ENCODE results near the gene LRMDA. TPM values are rescaled to one million over a fixed set of nuclear protein-coding genes. Genes with fewer than 3 reads are reported as not detected.

Gene LRMDA
- total RNA-seq, 2 experiments from 2014 or later: not detected

GRCh38 chr10:75693489-75693888 is 262.1 kb downstream of the LRMDA start:
- Histone ChIP-seq H3K36me3 (ENCODE audit: insufficient read depth, low read length) (no peaks in the 10 kb centered on the region), H3K4me1 (ENCODE audit: insufficient read depth, low read length) (no peaks in the 10 kb centered on the region), H3K27ac (ENCODE audit: low read depth in 1 of 2, low read length in 2 of 2) (no peak overlapping the region), H3K4me3 (ENCODE audit: low read length) (no peak overlapping the region), H3K27me3 (ENCODE audit: control insufficient read depth in 1 of 2, insufficient read depth in 2 of 2, low read length in 2 of 2) (no peaks in the 10 kb centered on the region), H3K9me3 (ENCODE audit: control insufficient read depth in 1 of 2, insufficient read depth in 1 of 2, low read length in 2 of 2) (no peaks in the 10 kb centered on the region)
- Mint-ChIP-seq H3K9me3 (no peaks in the 10 kb centered on the region), H3K4me1 (ENCODE audit: low read depth) (no peaks in the 10 kb centered on the region), H3K27me3 (peaks cover 13% of the 10 kb centered on the region), H3K27ac (no peak overlapping the region), H3K36me3 (ENCODE audit: low read depth) (no peaks in the 10 kb centered on the region), H3K4me3 (no peak overlapping the region)
- intact Hi-C loops (cut with DNase I, micrococcal nuclease): no loop called here
- ATAC-seq (ENCODE audit: poor library complexity) (no peak), DNase-seq (no peak)
- POLR2A ChIA-PET: no interaction called here
- CTCF ChIA-PET: no interaction called here
- no peak for TF ChIP-seq CTCF (IDR thresholded peaks at IDR 0.05)

- no peak for ATAC-seq (ENCODE audit: poor library complexity)
These were observed 262.8 kb downstream of the LRMDA start for GRCh38 chr10:75694269-75694668.

GRCh38 chr10:75694790-75695189 is 263.4 kb downstream of the LRMDA start:
- ChIA-PET POLR2A (no interaction called here), CTCF (no interaction called here)
- Histone ChIP-seq H3K4me1 (ENCODE audit: insufficient read depth, low read length) (no peaks in the 10 kb centered on the region), H3K9me3 (ENCODE audit: control insufficient read depth in 1 of 2, insufficient read depth in 1 of 2, low read length in 2 of 2) (no peaks in the 10 kb centered on the region), H3K27ac (ENCODE audit: low read depth in 1 of 2, low read length in 2 of 2) (no peak overlapping the region), H3K27me3 (ENCODE audit: control insufficient read depth in 1 of 2, insufficient read depth in 2 of 2, low read length in 2 of 2) (no peaks in the 10 kb centered on the region), H3K36me3 (ENCODE audit: insufficient read depth, low read length) (no peaks in the 10 kb centered on the region), H3K4me3 (ENCODE audit: low read length) (no peak overlapping the region)
- intact Hi-C loops (cut with DNase I, micrococcal nuclease): no loop called here
- Mint-ChIP-seq H3K27me3 (peaks cover 13% of the 10 kb centered on the region), H3K9me3 (no peaks in the 10 kb centered on the region), H3K27ac (no peak overlapping the region), H3K36me3 (ENCODE audit: low read depth) (no peaks in the 10 kb centered on the region), H3K4me1 (ENCODE audit: low read depth) (no peaks in the 10 kb centered on the region), H3K4me3 (no peak overlapping the region)
- DNase-seq (no peak), ATAC-seq (ENCODE audit: poor library complexity) (no peak)
- no peak for TF ChIP-seq CTCF (IDR thresholded peaks at IDR 0.05)

More at GRCh38 chr10:75694269-75694668, 262.8 kb downstream of the LRMDA start:
- no peaks in the 10 kb centered on the region for H3K9me3 ChIP-seq (ENCODE audit: control insufficient read depth in 1 of 2, insufficient read depth in 1 of 2, low read length in 2 of 2)
- no peak for TF ChIP-seq CTCF (IDR thresholded peaks at IDR 0.05)
- Mint-ChIP-seq H3K27me3 (peaks cover 13% of the 10 kb centered on the region), H3K4me3 (no peak overlapping the region), H3K36me3 (ENCODE audit: low read depth) (no peaks in the 10 kb centered on the region), H3K4me1 (ENCODE audit: low read depth) (no peaks in the 10 kb centered on the region), H3K9me3 (no peaks in the 10 kb centered on the region), H3K27ac (no peak overlapping the region)
- no peak for DNase-seq
- H3K27ac ChIP-seq (ENCODE audit: low read depth in 1 of 2, low read length in 2 of 2): no peak overlapping the region
- intact Hi-C loops (cut with DNase I, micrococcal nuclease): no loop called here
- CTCF ChIA-PET: no interaction called here
- POLR2A ChIA-PET: no interaction called here
- no peak overlapping the region for H3K4me3 ChIP-seq (ENCODE audit: low read length)
- no peaks in the 10 kb centered on the region for H3K27me3 ChIP-seq (ENCODE audit: control insufficient read depth in 1 of 2, insufficient read depth in 2 of 2, low read length in 2 of 2)
- no peaks in the 10 kb centered on the region for H3K36me3 ChIP-seq (ENCODE audit: insufficient read depth, low read length)
- H3K4me1 ChIP-seq (ENCODE audit: insufficient read depth, low read length): no peaks in the 10 kb centered on the region
